OCI-LY7 (cell line): ENCODE measurements around the gene RACGAP1.
"Not testable (repeated sequence)": the region's sequence is repeated elsewhere in the genome, so short reads cannot be mapped to it uniquely, and the experiment has no call there.

Experiments
- EZH2phosphoT487 ChIP-seq: fragments of 200-600 bp; sonication (generic); IDR thresholded peaks from 2 replicates; pipeline ENCODE4 v1.6.1; 2018; ENCODE audit warnings: low read depth, borderline replicate concordance, mild to moderate bottlenecking, mixed run types, antibody characterized with exemption, low read length, moderate library complexity, mixed read lengths
- TF ChIP-seq, protein P1 (sequence below): fragments of 200-600 bp; sonication (generic); conservative IDR thresholded peaks from 2 replicates; pipeline ENCODE4 v1.5.1; 2014; ENCODE audit warnings: mild to moderate bottlenecking, antibody characterized with exemption, low read length, moderate library complexity, mixed read lengths

DNA sequence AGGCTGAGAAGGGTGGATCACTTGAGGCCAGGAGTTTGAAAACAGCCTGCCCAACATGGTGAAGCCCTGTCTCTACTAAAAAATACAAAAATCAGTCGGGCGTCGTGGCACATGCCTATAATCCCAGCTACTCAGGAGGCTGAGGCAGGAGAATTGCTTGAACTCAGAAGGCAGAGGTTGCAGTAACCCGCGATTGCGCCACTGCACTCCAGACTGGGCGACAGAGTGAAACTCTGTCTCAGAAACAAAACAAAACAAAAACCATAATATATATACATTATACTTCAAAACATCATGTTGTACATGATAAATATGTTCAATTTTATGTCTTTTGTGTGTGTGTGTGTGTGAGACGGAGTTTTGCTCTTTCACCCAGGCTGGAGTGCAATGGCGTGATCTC is 5.2 kb upstream of the RACGAP1 start:
- TF ChIP-seq, protein P1, sequence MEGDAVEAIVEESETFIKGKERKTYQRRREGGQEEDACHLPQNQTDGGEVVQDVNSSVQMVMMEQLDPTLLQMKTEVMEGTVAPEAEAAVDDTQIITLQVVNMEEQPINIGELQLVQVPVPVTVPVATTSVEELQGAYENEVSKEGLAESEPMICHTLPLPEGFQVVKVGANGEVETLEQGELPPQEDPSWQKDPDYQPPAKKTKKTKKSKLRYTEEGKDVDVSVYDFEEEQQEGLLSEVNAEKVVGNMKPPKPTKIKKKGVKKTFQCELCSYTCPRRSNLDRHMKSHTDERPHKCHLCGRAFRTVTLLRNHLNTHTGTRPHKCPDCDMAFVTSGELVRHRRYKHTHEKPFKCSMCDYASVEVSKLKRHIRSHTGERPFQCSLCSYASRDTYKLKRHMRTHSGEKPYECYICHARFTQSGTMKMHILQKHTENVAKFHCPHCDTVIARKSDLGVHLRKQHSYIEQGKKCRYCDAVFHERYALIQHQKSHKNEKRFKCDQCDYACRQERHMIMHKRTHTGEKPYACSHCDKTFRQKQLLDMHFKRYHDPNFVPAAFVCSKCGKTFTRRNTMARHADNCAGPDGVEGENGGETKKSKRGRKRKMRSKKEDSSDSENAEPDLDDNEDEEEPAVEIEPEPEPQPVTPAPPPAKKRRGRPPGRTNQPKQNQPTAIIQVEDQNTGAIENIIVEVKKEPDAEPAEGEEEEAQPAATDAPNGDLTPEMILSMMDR = not testable (repeated sequence)
- TF ChIP-seq EZH2phosphoT487 = not testable (repeated sequence)
